GM23248 (cell line): Measurements from ENCODE around the gene POLD3.

Experiments used
- EZH2 ChIP-seq: fragments of 200-600 bp; sonication (generic); IDR thresholded peaks from 2 replicates; pipeline ENCODE4 v1.6.1; 2018; ENCODE audit warnings: antibody characterized with exemption, mild to moderate bottlenecking; ENCODE audit not compliant: insufficient read depth, poor library complexity, severe bottlenecking
- EZH2phosphoT487 ChIP-seq: fragments of 200-600 bp; sonication (generic); IDR thresholded peaks from 2 replicates; pipeline ENCODE4 v1.6.1; 2018; ENCODE audit warnings: antibody characterized with exemption, moderate library complexity, mild to moderate bottlenecking, low read depth; ENCODE audit not compliant: insufficient read depth

DNA sequence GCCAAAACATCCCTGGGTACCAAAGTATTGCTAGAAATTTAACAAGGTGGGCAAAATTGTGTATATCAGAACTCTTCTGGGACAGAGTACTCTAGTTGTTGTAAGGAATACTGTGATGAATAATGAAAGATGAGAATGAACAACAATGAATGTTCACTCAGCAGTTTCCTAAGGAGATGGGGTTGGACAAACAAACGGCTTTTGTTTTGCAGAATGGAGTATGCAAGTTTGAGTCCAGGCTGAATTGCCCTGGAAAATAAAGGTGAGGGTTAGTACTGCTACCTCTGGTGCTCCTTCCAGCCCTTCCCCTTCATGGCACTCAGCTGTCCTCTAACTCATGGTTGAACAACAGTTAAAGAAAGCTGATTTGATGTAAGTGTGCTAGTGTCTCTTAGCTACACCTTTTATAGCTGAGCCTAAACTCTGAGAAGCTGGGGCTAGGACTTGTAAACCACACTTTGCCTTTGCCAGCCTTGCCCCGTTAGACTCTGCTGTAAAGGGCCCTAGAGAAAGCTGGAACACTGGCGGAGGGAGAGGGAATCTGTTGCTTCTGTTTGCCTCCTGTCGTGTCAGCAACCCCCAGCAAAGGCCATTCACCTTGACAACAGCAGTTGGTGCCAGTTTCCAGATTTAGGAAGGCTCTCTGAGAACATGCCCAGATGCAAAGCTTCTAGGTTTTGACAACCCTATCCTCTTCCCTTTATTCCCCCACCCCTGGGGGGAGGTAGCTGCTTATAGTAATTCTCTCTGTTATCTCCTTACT, 41.2 kb upstream of the POLD3 start:
- no peak for TF ChIP-seq EZH2
- TF ChIP-seq EZH2phosphoT487: no peak
